GM21447 (cell line): ENCODE results near the gene XYLT1.

Experiments used
- ATAC-seq: cut with Tn5 transposase; IDR thresholded peaks from one replicate; pipeline ENCODE4 v1.9.1; 2021; ENCODE audit not compliant: unreplicated experiment

The XYLT1 gene

DNA sequence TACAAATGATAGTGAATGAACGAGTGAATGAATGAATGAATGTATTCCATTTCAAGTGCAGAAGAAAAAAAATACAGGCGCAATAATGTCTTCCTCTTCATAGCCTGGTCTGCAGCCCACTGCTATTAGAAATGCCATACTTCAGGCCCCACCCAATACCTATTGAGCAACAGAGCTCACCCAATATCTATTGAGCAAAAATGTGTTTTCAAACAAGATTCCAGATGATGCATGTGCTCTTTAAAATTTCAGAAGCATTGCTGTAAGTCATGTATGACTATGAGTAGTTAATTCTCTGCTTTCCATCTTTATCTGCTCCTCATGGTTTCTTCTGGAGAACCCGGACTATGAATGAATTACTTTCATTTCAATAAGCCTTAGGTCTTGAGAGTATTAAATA is 308.2 kb downstream of the XYLT1 start:
- ATAC-seq, result no peak

DNA sequence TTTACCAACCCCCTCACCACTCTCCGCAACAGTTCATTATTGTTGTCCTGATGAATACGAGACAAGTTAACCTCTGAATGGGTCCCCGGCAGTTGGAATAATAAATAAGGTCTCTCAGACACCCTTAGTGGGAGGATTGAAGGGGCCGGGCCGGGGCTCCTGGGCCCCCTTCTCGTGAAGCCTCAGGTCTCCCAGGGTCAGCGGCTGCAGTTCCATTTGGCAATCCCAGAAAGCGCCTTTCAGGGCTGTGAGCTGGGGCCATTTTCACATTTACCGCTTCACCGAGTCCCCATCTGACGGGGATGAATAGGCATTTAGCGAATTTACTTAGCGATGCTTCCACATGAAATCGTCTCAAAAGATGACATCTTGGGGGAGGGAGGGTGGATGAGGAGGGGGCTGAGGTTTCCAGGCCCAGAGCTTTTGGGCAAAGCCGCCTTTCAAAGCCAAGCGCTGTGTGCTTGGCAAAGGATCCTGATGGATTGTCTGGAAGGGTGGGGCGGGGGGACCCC is 309.8 kb downstream of the XYLT1 start:
- no peak for ATAC-seq

GRCh38 chr16:17160285-17160853 is 310.4 kb downstream of the XYLT1 start:
- no peak for ATAC-seq

DNA sequence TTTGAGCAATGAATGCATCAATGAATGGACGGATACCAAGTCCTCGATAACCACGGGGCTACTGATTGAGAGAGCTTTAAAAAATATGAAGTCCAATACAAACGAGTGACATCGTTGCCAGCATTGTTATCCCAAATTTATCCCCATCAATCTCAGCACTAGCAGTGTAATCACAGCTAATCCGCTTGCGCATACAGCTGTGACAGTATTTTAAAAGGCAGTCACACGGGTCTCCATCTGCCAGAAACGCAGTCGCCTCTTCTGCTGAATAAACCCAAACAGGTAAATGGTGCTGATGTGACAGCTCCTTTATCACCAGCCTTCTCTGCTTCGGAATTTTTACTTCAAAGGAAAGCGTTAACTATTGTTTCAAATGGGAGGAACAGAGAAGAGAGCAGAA is 311.1 kb downstream of the XYLT1 start:
- ATAC-seq, result no peak

DNA sequence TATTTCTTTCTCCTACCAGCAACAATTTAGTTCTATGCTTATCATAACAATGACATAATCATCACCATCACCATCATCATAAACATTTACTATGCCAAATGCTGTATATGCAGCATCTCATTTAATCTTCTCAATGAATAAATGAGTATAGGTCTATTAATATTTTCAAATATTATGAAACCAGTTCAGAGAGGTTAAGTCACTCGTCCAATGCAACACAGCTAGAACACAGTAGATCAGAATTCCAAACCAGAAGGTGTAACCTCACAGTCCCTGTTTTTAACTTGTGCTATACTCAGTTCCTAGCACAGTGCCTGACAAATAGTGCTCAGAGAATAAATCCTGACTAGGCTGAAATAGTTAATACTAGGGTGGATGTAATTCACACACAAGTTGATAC is 314.8 kb downstream of the XYLT1 start:
- ATAC-seq, result no peak

DNA sequence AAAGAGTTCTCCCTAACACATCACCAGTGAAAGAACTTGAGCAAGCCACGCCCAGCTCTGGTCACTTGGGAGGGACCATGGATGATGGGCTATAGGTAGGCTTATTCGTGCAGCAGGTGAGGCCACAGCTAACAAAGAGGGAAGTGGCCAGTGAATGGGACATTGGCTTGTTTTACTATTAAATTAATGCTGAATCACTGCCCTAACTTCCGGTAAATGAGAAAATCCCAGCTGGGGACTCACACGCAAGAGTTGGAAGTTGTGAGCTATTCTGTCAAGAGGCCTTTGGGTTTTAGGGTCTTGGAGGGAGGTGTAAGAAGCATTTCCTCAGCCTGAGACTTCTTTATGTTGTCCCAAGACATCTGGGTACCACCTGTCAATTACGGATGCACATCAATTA is 315.3 kb downstream of the XYLT1 start:
- ATAC-seq, result no peak

- no peak for ATAC-seq
Observed at GRCh38 chr16:17154981-17155380, 315.8 kb downstream of the XYLT1 start.

DNA sequence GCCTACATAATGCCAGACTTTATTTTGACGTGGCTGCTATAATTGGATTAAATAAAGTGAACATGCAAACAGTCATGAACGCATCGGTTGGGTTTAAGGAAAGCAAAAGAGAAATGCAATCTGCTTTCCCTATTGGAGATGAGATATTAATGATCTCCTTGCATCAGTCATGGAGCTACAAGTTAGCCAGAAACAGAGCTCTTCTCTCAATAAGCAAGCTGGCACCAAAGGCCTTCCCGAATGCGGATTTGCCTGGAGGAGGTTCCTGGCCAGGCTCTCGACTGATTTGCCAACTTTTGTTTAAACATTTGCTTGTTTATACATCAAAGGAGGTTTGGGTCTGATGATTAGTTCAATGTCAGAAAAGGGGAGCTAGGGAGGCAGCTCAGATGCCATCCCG is 318.4 kb downstream of the XYLT1 start:
- ATAC-seq, result no peak

DNA sequence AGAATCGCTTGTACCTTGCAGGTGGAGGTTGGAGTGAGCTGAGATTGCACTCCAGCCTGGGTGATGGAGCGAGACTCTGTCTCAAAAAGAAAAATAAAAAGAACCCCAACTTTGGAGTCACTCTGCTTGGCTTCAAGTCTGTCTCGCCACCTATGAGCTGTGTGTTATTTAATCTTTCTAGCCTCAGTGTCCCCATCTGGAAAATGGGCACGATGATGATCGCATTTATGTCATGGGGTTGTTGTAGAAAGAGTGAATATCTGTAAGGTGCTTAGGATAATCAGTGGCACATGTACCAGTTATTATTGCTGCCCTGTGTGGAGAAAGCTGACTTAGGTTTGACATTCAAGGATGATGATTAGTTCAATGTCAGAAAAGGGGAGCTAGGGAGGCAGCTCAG is 319.4 kb downstream of the XYLT1 start:
- ATAC-seq, result no peak

DNA sequence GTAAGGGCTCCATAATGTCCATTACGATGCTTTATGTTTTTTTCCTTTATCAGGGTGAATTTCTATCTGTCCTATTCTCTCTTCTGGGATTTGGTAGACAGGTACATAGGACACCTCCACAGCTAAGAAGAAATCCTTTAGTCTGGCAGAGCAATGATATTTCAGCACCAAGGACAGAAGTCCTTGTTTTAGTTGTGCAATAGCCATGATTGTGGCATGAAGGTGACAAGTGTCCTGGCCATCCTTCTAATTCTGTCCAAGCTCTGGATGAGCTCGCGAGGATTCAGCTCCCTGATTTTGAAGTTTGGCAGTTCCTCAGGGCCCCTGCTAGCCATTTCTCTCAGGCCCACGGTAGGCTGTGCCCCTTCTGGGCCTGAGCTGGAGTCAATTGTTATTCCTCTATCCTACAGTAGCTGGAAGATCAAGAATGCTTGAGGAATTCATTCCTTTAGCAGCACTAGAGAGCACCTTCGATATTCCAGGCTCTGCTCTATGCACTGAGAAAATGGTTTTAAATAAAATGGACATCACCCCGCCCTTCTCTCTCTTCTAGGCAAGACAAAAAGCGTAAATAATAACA is 320.8 kb downstream of the XYLT1 start:
- no peak for ATAC-seq

- no peak for ATAC-seq
Observed at GRCh38 chr16:17147942-17148341, 322.8 kb downstream of the XYLT1 start.

- no peak for ATAC-seq
Observed at GRCh38 chr16:17145029-17145428, 325.7 kb downstream of the XYLT1 start.

DNA sequence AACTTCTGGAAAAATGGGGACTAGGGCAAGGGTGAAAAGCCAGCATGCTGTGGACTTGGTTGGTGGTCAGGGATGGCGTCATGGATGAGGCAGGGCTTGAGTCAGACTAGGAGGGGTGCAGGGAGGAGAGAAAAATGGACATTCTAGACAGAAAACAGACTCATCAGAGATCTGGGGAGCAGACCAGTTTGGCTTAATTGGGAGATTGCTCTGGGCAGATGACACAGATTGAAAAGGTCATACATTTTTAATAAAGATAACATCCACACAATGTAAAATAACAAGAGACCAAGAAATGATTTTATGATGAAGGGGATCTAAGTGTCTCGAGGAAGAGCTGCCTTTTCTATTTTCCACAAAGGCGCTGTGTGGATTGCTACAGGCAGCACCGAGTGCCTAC is 326.3 kb downstream of the XYLT1 start:
- no peak for ATAC-seq

DNA sequence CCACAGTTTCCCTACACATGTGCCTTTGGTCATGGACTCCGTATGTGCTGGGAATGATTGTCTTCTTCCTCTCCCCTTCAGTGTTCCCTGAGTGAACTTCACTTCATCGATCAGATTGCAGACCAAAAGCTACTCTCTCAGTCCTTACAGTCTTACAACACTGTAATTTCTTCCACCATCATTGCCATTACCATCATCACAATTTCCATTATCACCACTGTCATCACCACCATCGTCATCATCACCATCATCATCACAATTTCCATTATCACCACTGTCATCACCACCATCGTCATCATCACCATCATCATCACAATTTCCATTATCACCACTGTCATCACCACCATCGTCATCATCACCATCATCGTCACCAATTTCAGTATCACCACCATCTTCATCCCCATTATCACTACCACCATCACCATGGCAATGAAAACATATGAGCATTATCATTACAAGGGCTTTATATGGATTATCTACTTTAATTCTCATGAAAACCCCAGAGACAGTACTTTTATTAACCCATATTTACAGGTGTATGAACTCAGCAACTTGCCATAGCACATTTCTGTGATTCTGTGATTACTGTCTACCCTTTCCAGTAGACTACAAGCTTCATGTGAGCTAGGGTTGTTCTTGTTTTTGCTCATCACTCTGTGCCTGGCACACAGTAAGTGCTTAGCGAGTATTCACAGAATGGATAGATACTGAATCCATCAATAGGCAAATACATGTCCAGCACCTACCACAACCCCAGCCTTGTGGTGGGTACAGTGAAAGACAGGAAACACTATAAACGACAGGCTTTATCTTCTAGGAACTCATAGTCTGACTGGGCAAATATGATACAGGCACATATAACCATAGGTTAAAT is 327.0 kb downstream of the XYLT1 start:
- ATAC-seq, result no peak

DNA sequence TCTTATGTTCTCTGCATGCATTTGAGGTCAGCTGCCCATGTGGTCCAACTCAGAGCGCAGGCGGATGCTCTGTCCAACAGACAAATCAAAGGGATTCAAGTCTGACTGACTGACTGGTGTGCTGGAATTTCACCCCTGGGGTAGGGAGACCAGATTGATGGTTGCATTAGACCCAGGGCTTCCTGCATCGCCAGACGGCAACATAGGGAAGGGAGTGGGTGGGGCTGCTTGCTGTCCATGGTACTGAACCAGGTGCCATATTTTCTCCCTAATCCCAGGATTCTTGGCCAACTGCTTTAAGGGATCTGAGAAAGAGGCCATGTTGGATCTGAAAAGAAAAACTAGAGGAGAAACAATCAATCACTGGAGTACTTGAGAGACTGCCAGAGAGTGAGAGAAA is 332.0 kb downstream of the XYLT1 start:
- ATAC-seq, result no peak

- ATAC-seq, result no peak
Observed at GRCh38 chr16:17135439-17135838, 335.3 kb downstream of the XYLT1 start.

- ATAC-seq, result peak; percentile 94
Observed at GRCh38 chr16:17134586-17134985, 336.2 kb downstream of the XYLT1 start.

- ATAC-seq, result no peak
Observed at GRCh38 chr16:17133851-17134250, 336.9 kb downstream of the XYLT1 start.

GRCh38 chr16:17131351-17131750 is 339.4 kb downstream of the XYLT1 start:
- no peak for ATAC-seq

GRCh38 chr16:17130733-17131132 is 340.0 kb downstream of the XYLT1 start:
- ATAC-seq, result no peak

- no peak for ATAC-seq
Observed at GRCh38 chr16:17129971-17130370, 340.8 kb downstream of the XYLT1 start.

DNA sequence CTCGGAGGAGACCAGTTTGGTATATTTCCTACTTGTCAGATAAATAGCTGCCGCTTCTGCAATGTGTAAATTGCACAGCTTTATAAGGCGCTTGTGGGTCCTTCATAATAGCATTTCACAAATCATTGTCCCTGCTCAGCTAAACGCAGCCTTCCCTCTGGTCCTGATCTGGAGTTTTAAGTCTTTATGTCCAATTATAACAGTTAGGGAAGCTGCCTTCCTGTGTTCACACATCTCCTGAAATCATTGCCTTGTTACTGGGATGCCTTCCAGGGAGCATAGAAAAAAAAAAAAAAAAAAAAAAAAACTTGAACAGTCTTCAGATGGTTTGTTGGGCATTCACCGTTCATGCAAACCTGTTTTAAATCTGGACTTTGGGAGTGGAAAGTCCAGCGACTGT is 342.0 kb downstream of the XYLT1 start:
- ATAC-seq, result no peak
